Caco-2 (cell line): ENCODE measurements around the gene MPHOSPH10. TPM values are rescaled to one million over a fixed set of nuclear protein-coding genes. Genes with fewer than 3 reads are reported as not detected.
"Not testable (repeated sequence)": the region's sequence is repeated elsewhere in the genome, so short reads cannot be mapped to it uniquely, and the experiment has no call there.

Source experiments
- BruUV-seq: library from RNA; stranded (reverse); fragments of 400-500 nt; replicated peaks from 2 replicates; lab custom pipeline; 2021; lab: Mats Ljungman, UMichigan
- CTCF ChIA-PET: fragments of 300-600 bp; sonication (Branson Sonifier 250); formaldehyde crosslinking; loops from one replicate; lab custom pipeline; 2022; ENCODE audit warnings: antibody characterized with exemption; lab: Charles Lee
- POLR2A ChIA-PET: fragments of 300-600 bp; sonication (Branson Sonifier 250); formaldehyde crosslinking; loops from one replicate; lab custom pipeline; 2022; ENCODE audit warnings: antibody characterized with exemption; lab: Charles Lee
- DNase-seq, 2 experiments: peaks; one replicate each; pipeline versions ENCODE4 v3.0.0 to v3.0.0-alpha.2; 2020 to 2022
- H3K27me3 ChIP-seq: replicated peaks from 2 replicates; pipeline ENCODE4 v1.6.0; 2011; ENCODE audit warnings: low read length; ENCODE audit not compliant: control insufficient read depth, insufficient read depth
- H3K36me3 ChIP-seq: 2 replicates; pipeline ENCODE4 v1.5.1; 2011; ENCODE audit warnings: low read length; ENCODE audit not compliant: control insufficient read depth, insufficient read depth
- H3K4me1 ChIP-seq: fragments of 250-450 bp; sonication (Bioruptor Pico); 2 replicates; pipeline ENCODE4 v1.5.1; 2020; ENCODE audit warnings: mild to moderate bottlenecking
- H3K4me3 ChIP-seq: 2 replicates; pipeline ENCODE4 v1.5.1; 2011; ENCODE audit warnings: low read depth, mild to moderate bottlenecking, control low read depth, low read length
- H3K9me3 ChIP-seq: fragments of 250-450 bp; sonication (Bioruptor Pico); 2 replicates; pipeline ENCODE4 v1.5.1; 2020; ENCODE audit warnings: mild to moderate bottlenecking, moderate library complexity
- H3K27ac Mint-ChIP-seq: one replicate; pipeline ENCODE4 v1.8.0; 2022; ENCODE audit warnings: mixed read lengths; ENCODE audit not compliant: unreplicated experiment
- H3K27me3 Mint-ChIP-seq: one replicate; pipeline ENCODE4 v1.8.0; 2022; ENCODE audit warnings: mixed read lengths; ENCODE audit not compliant: insufficient read depth, unreplicated experiment
- H3K36me3 Mint-ChIP-seq: one replicate; pipeline ENCODE4 v1.8.0; 2022; ENCODE audit warnings: mild to moderate bottlenecking, mixed read lengths; ENCODE audit not compliant: insufficient read depth, unreplicated experiment
- H3K4me1 Mint-ChIP-seq: one replicate; pipeline ENCODE4 v1.8.0; 2022; ENCODE audit warnings: low read depth, mixed read lengths; ENCODE audit not compliant: unreplicated experiment
- H3K4me3 Mint-ChIP-seq: one replicate; pipeline ENCODE4 v1.8.0; 2022; ENCODE audit warnings: mild to moderate bottlenecking, moderate library complexity, mixed read lengths; ENCODE audit not compliant: unreplicated experiment
- H3K9me3 Mint-ChIP-seq: one replicate; pipeline ENCODE4 v1.8.0; 2022; ENCODE audit warnings: mixed read lengths; ENCODE audit not compliant: unreplicated experiment
- intact Hi-C: fragments of 100-400 bp; cut with micrococcal nuclease; formaldehyde crosslinking; loops from one replicate; pipeline ENCODE4 v1.10.0; 2022; ENCODE audit not compliant: unreplicated experiment
- total RNA-seq: library from RNA; stranded (reverse); gene quantifications from 2 replicates; pipeline ENCODE4 v1.2.3, GENCODE V29; 2022
- TF ChIP-seq, protein P1 (sequence below), 2 experiments: fragments of 200-600 bp in 1 of 2; IDR thresholded peaks; 1 replicate in 1 of 2; 2 replicates in 1 of 2; pipeline versions ENCODE4 v1.5.1 to v1.8.0; 2011 to 2022; ENCODE audit warnings: antibody characterized with exemption in 1 of 2, control low read depth in 1 of 2, inconsistent platforms in 1 of 2, low read depth in 1 of 2, low read length in 1 of 2, mild to moderate bottlenecking in 1 of 2, moderate library complexity in 1 of 2; ENCODE audit not compliant: insufficient read depth in 1 of 2, severe bottlenecking in 1 of 2, unreplicated experiment in 1 of 2

Gene MPHOSPH10
- total RNA-seq, 1 experiment from 2014 or later: 57.8 TPM

- intact Hi-C loops: loop anchor here (1.0 kb wide), 3 partner anchors 30 to 97 kb away; partner anchors contain the start of genes NAGK and PAIP2B
- DNase-seq: peak; percentile 90 to 92
- H3K27me3 ChIP-seq: no peaks in the 10 kb centered on the region
- no peak overlapping the region for H3K4me3 Mint-ChIP-seq
- H3K27ac Mint-ChIP-seq: no peak overlapping the region
- no peaks in the 10 kb centered on the region; the same call in 1 of the 2 replicates for H3K36me3 ChIP-seq
- H3K9me3 Mint-ChIP-seq: no peaks in the 10 kb centered on the region
- H3K4me3 ChIP-seq: peak overlapping the region; percentile 73
- peaks cover 21% of the 10 kb centered on the region for H3K36me3 Mint-ChIP-seq
- TF ChIP-seq, protein P1, sequence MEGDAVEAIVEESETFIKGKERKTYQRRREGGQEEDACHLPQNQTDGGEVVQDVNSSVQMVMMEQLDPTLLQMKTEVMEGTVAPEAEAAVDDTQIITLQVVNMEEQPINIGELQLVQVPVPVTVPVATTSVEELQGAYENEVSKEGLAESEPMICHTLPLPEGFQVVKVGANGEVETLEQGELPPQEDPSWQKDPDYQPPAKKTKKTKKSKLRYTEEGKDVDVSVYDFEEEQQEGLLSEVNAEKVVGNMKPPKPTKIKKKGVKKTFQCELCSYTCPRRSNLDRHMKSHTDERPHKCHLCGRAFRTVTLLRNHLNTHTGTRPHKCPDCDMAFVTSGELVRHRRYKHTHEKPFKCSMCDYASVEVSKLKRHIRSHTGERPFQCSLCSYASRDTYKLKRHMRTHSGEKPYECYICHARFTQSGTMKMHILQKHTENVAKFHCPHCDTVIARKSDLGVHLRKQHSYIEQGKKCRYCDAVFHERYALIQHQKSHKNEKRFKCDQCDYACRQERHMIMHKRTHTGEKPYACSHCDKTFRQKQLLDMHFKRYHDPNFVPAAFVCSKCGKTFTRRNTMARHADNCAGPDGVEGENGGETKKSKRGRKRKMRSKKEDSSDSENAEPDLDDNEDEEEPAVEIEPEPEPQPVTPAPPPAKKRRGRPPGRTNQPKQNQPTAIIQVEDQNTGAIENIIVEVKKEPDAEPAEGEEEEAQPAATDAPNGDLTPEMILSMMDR (IDR thresholded peaks at IDR 0.05; ENCODE audit: insufficient read depth in 1 of 2, low read depth in 1 of 2, low read length in 1 of 2, severe bottlenecking in 1 of 2, unreplicated experiment in 1 of 2): no peak
- no peaks in the 10 kb centered on the region for H3K4me1 Mint-ChIP-seq
- no peaks in the 10 kb centered on the region for H3K27me3 Mint-ChIP-seq
- POLR2A ChIA-PET: interaction anchor here (0.6 to 0.8 kb wide), 3 partner anchors 28 to 939 kb away, joined by 3 to 12 read pairs (median 3); partner anchors contain the start of genes C2orf42 and NAGK
- CTCF ChIA-PET: interaction anchor here (1.0 kb wide), 2 partner anchors 29 to 202 kb away, joined by 4 to 7 read pairs; partner anchors contain the start of gene ZNF638
- H3K4me1 ChIP-seq: 0 out of 2 replicates have a peak, but pooled peaks cover 4% of the 10 kb centered on the region
- H3K9me3 ChIP-seq: no peaks in the 10 kb centered on the region
- no TSS peak for BruUV-seq
These were observed 607 bp upstream of the MPHOSPH10 start for GRCh38 chr2:71129902-71130151.

GRCh38 chr2:71130905-71131244 is 441 bp downstream of the MPHOSPH10 start:
- no peaks in the 10 kb centered on the region for H3K9me3 ChIP-seq
- no TSS peak for BruUV-seq
- peaks cover 31% of the 10 kb centered on the region for H3K36me3 Mint-ChIP-seq
- H3K4me3 Mint-ChIP-seq: no peak overlapping the region
- H3K27ac Mint-ChIP-seq: no peak overlapping the region
- no peaks in the 10 kb centered on the region for H3K9me3 Mint-ChIP-seq
- H3K27me3 Mint-ChIP-seq: no peaks in the 10 kb centered on the region
- CTCF ChIA-PET: interaction anchor here (1.4 kb wide), 1 partner anchor 30 kb away, joined by 6 read pairs; no protein-coding TSS in a partner anchor
- intact Hi-C loops: loop anchor here (1.0 kb wide), 3 partner anchors 31 to 96 kb away; partner anchors contain the start of genes NAGK and PAIP2B
- H3K4me1 Mint-ChIP-seq: no peaks in the 10 kb centered on the region
- TF ChIP-seq, protein P1 (IDR thresholded peaks at IDR 0.05; ENCODE audit: insufficient read depth in 1 of 2, low read depth in 1 of 2, low read length in 1 of 2, severe bottlenecking in 1 of 2, unreplicated experiment in 1 of 2): no peak
- DNase-seq: no peak
- peak overlapping the region; percentile 73 for H3K4me3 ChIP-seq
- H3K27me3 ChIP-seq: no peaks in the 10 kb centered on the region
- H3K36me3 ChIP-seq: no peaks in the 10 kb centered on the region; the same call in 1 of the 2 replicates
- H3K4me1 ChIP-seq: 0 out of 2 replicates have a peak, but pooled peaks cover 4% of the 10 kb centered on the region
- POLR2A ChIA-PET: interaction anchor here (0.6 kb wide), 1 partner anchor 152 kb away, joined by 5 read pairs; no protein-coding TSS in a partner anchor

DNA sequence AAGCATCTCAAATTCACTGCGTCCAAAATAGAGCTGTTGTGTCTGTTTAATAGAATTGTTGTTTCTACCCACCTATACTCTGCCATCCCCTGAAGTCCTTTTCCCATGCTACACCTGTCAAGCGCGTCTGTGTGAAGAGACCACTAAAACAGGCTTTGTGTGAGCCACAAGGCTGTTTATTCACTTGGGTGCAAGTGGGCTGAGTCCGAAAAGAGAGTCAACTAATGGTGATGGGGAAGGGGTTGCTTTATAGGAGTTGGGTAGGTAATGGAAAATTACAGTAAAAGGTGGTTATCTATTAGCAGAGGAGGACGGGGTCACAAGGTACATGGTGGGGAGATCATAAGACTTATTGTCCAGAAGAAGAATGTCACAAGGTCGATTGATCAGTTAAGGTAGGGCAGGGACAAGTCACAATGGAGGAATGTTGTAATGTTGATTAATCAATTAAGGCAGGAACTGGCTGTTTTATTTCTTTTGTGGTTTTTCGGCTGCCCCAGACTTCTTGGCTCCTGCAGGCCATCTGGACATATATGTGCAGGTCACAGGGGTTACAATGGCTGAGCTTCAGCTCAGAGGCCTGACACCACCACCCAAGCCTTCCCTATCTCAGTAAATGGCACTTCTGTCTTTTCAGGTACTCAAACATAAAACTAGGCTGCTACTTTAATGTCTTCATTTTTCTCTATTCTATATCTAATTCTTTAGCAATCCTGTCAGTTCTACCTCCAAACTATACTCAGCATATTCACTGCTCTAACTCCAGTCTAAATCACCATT is 1.1 kb downstream of the MPHOSPH10 start:
- intact Hi-C loops, DNase-seq, BruUV-seq: not testable (repeated sequence)

More for the DNA sequence above, 1.1 kb downstream of the MPHOSPH10 start:
- H3K27ac Mint-ChIP-seq, H3K27me3 Mint-ChIP-seq, H3K9me3 Mint-ChIP-seq, H3K4me1 ChIP-seq, H3K4me3 Mint-ChIP-seq, POLR2A ChIA-PET, H3K9me3 ChIP-seq, H3K4me1 Mint-ChIP-seq, H3K27me3 ChIP-seq, H3K36me3 ChIP-seq: not testable (repeated sequence)
- H3K36me3 Mint-ChIP-seq: peaks cover 38% of the 10 kb centered on the region
- H3K4me3 ChIP-seq: peak overlapping the region; percentile 73
- CTCF ChIA-PET: interaction anchor here (1.4 kb wide), 1 partner anchor 31 kb away, joined by 6 read pairs; no protein-coding TSS in a partner anchor
